Left cardiac atrium (tissue), 4 donors: ENCODE data around the gene SPATA25. TPM values are rescaled to one million over a fixed set of nuclear protein-coding genes. Genes with fewer than 3 reads are reported as not detected.
A peak's percentile ranks its signal among the peaks of the same experiment; 100 is the strongest.
"Not testable (repeated sequence)": the region's sequence is repeated elsewhere in the genome, so short reads cannot be mapped to it uniquely, and the experiment has no call there.

ENCODE experiments used
- ATAC-seq, 2 donors: fragments of 200-7000 bp; cut with Tn5 transposase; one replicate each; pipeline ENCODE4 v1.9.1; 2020; ENCODE audit warnings: mild to moderate bottlenecking in 2 of 2, moderate library complexity in 2 of 2
- DNase-seq: peaks from one replicate; pipeline ENCODE4 v3.0.0-alpha.2; 2020
- intact Hi-C, 2 donors: fragments of 100-400 bp; cut with DNase I; formaldehyde crosslinking; loops; one replicate each; pipeline versions ENCODE4 v1.14.1 to v1.15.1; 2022 to 2023
- long read RNA-seq: library from polyadenylated mRNA; unstranded; transcript quantifications from one replicate; pipeline ENCODE4 v2.0.0, GENCODE V29; 2021
- total RNA-seq, 2 donors: library from RNA; stranded (reverse); fragmentation: NEBNext Ultra II Directional; extraction: Animal tissue kit (Norgen Biotek cat#: 25700); gene quantifications; one replicate each; pipeline ENCODE4 v1.2.1, GENCODE V29; 2021
- donor health status: DM: no; HTN: yes; CAD: no.
- donor health status: DM: no; HTN: yes; CAD: no; lungs with severe emphysema.
- donor health status: DM: yes; HTN: yes; CAD: no.
- donor health status: Dilated cardiomyopathy.

SPATA25 gene
- total RNA-seq, result 1 to 10 TPM; 1.6 to 2.2 TPM
- long read RNA-seq, result 0 reads

- ATAC-seq (no peak), DNase-seq (no peak)
- intact Hi-C loops, result no loop called here
These were observed at the start of gene SPATA25 for GRCh38 chr20:45887346-45887715. SPATA25 (minus strand) TSS chr20:45887622; CDS start chr20:45887590, 32 bp downstream.

GRCh38 chr20:45935416-45936046, 48.1 kb upstream of the SPATA25 start:
- DNase-seq, result no peak
- intact Hi-C loops, result loop anchor here in 1 of 2 donors (2.0 kb wide), 1 partner anchor 43 kb away; no protein-coding TSS in a partner anchor
- peak in 1 of 2 donors; percentile 3 for ATAC-seq

- intact Hi-C loops, result no loop called here
- peak; percentile 99 for DNase-seq
- peak; percentile 89 to 92 for ATAC-seq
These were observed 47.4 kb upstream of the SPATA25 start, which contains the start of gene PCIF1 for GRCh38 chr20:45934586-45935415. PCIF1 (plus strand) TSS chr20:45934683; CDS start chr20:45939000, 4,317 bp downstream.

GRCh38 chr20:45934046-45934585, 46.7 kb upstream of the SPATA25 start:
- intact Hi-C loops, result no loop called here
- peak; percentile 81 for DNase-seq
- peak; percentile 39 to 46 for ATAC-seq

- DNase-seq (peak; percentile 78), ATAC-seq (peak; percentile 25 to 51)
- intact Hi-C loops, result no loop called here
These were observed 46.0 kb upstream of the SPATA25 start for GRCh38 chr20:45933266-45934045.

- intact Hi-C loops, DNase-seq, ATAC-seq: not testable (repeated sequence)
These were observed 44.3 kb upstream of the SPATA25 start for GRCh38 chr20:45931680-45932079.

- ATAC-seq, result no peak
These were observed 39.9 kb upstream of the SPATA25 start for GRCh38 chr20:45927071-45927878.

GRCh38 chr20:45926731-45927070, 39.3 kb upstream of the SPATA25 start:
- ATAC-seq (no peak), DNase-seq (no peak)
- intact Hi-C loops, result no loop called here

More at GRCh38 chr20:45927071-45927878, 39.9 kb upstream of the SPATA25 start:
- intact Hi-C loops, result no loop called here
- no peak for DNase-seq

GRCh38 chr20:45925821-45926506, 38.5 kb upstream of the SPATA25 start:
- intact Hi-C loops, result no loop called here
- ATAC-seq (no peak), DNase-seq (no peak)

- intact Hi-C loops, result no loop called here
- ATAC-seq (peak; percentile 58 to 65), DNase-seq (peak; percentile 63)
These were observed 37.2 kb upstream of the SPATA25 start for GRCh38 chr20:45924391-45925261.

GRCh38 chr20:45921337-45922189, 34.1 kb upstream of the SPATA25 start:
- ATAC-seq, result no peak
- intact Hi-C loops, result no loop called here

GRCh38 chr20:45920462-45921336, 33.3 kb upstream of the SPATA25 start:
- DNase-seq (no peak), ATAC-seq (peak in 1 of 2 donors; percentile 2)
- intact Hi-C loops, result no loop called here

More at GRCh38 chr20:45921337-45922189, 34.1 kb upstream of the SPATA25 start:
- DNase-seq, result no peak

GRCh38 chr20:45919542-45920399, 32.3 kb upstream of the SPATA25 start:
- intact Hi-C loops, result no loop called here
- DNase-seq, result peak; percentile 83
- ATAC-seq, result peak; percentile 73 to 81
